Esophagus muscularis mucosa (tissue), 4 donors: ENCODE data around the gene RMND5A.

Experiments
- CTCF ChIP-seq, 3 experiments: fragments of 200-600 bp in 2 of 3; fragments of 450-650 bp in 1 of 3; sonication (generic) in 2 of 3; IDR thresholded peaks; one replicate each; pipeline ENCODE4 v1.5.1; 2017 to 2019; ENCODE audit warnings: antibody characterized with exemption in 3 of 3, mild to moderate bottlenecking in 2 of 3, moderate library complexity in 1 of 3
- EP300 ChIP-seq: sonication (generic); formaldehyde crosslinking; IDR thresholded peaks from one replicate; pipeline ENCODE4 v1.6.1; 2017; ENCODE audit warnings: antibody characterized with exemption
- POLR2A ChIP-seq: fragments of 450-650 bp; IDR thresholded peaks from one replicate; pipeline ENCODE4 v1.6.1; 2017; ENCODE audit warnings: antibody characterized with exemption, moderate library complexity, mild to moderate bottlenecking, low read depth
- POLR2AphosphoS5 ChIP-seq, 2 donors: sonication (generic); formaldehyde crosslinking; IDR thresholded peaks; one replicate each; pipeline ENCODE4 v1.6.1; 2017; ENCODE audit warnings: antibody characterized with exemption in 2 of 2

GRCh38 chr2:86703704-86704361 is 16.3 kb upstream of the RMND5A start:
- TF ChIP-seq POLR2AphosphoS5 (IDR thresholded peaks at IDR 0.05) (no peak), CTCF (IDR thresholded peaks at IDR 0.05) (no peak), POLR2A (no peak), EP300 (no peak)
